Lower leg skin (tissue), 4 donors: ENCODE results near the gene MYRIP. TPM values are rescaled to one million over a fixed set of nuclear protein-coding genes. Genes with fewer than 3 reads are reported as not detected.

Experiments used
- DNase-seq, 2 donors: peaks; one replicate each; pipeline ENCODE4 v3.0.0-alpha.2; 2019; ENCODE audit warnings: low spot score in 2 of 2
- H3K4me3 ChIP-seq: fragments of 200-600 bp; sonication (generic); 2 replicates; pipeline ENCODE4 v1.5.1; 2017; ENCODE audit warnings: mild to moderate bottlenecking, low read depth; ENCODE audit not compliant: poor library complexity, severe bottlenecking
- POLR2A ChIP-seq, 2 donors: fragments of 450-650 bp; IDR thresholded peaks; one replicate each; pipeline ENCODE4 v1.6.1; 2016 to 2017; ENCODE audit warnings: antibody characterized with exemption in 2 of 2, mild to moderate bottlenecking in 1 of 2, moderate library complexity in 1 of 2
- WGBS, 2 donors: methylation state at CpG; one replicate each; pipeline ENCODE4 v1.1.5; 2018; 5-methylcytosine and 5-hydroxymethylcytosine counted together
- intact Hi-C: fragments of 100-400 bp; cut with DNase I; formaldehyde crosslinking; loops from one replicate; pipeline ENCODE4 v1.15.0; 2023; ENCODE audit warnings: low total_unique reads
- total RNA-seq, 4 donors: library from RNA; depleted of rRNA; stranded (reverse); fragments of >200 nt; gene quantifications; one replicate each; pipeline ENCODE4 v1.1.0, GENCODE V29; 2016
- TF ChIP-seq, protein P1 (sequence below), 3 donors: fragments of 450-650 bp; IDR thresholded peaks; one replicate each; pipeline ENCODE4 v1.5.1; 2016; ENCODE audit warnings: antibody characterized with exemption in 3 of 3, mild to moderate bottlenecking in 3 of 3, moderate library complexity in 2 of 3

MYRIP gene
- total RNA-seq, 4 donors from 2014 or later, result 1.2 to 2.9 (median 1.5) TPM

DNA sequence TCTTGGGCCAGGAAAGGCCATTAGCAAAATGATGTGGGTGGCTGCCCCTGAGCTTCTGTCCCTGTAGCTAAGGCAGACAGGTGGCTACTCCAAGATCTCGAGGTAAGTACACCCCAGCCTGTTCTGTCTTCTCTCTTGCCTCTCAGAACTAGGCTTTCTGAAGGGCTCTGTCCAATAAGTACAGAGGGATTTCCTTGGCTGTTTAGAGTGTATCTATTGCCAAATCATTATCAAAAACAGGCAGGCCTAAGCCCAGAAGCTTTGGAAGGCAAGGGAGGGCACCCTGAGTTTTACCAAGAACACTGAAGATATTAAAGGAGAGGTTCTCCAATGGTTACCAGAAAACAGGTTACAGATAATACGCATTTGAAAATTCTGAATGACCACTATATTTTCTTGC is 156.6 kb downstream of the MYRIP start:
- WGBS, 2 donors, result 42 to 47% methylated on average over 2 of the region's 2 CpGs
- intact Hi-C loops, result no loop called here

DNA sequence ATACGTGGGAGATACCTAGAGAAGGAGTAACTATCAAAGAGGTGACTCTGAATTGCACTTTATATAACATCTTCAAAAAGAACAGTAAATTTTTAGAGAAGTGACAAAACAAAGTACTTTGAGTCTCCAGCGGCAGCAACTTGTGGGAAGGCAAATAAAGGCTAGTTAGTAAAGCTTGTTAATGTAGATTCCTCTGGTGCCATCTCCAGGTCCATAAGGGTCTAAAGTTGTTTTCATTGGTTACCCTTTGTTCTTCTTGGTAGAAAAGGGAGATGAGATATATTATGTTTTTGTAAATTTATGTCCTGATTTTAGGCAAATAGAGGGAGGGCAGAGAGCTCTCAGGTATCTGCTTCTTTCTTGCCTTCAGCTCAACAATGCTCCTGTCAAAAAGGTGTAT is 161.6 kb downstream of the MYRIP start:
- DNase-seq, result no peak
- TF ChIP-seq POLR2A (IDR thresholded peaks at IDR 0.05), result no peak
- TF ChIP-seq, protein P1, sequence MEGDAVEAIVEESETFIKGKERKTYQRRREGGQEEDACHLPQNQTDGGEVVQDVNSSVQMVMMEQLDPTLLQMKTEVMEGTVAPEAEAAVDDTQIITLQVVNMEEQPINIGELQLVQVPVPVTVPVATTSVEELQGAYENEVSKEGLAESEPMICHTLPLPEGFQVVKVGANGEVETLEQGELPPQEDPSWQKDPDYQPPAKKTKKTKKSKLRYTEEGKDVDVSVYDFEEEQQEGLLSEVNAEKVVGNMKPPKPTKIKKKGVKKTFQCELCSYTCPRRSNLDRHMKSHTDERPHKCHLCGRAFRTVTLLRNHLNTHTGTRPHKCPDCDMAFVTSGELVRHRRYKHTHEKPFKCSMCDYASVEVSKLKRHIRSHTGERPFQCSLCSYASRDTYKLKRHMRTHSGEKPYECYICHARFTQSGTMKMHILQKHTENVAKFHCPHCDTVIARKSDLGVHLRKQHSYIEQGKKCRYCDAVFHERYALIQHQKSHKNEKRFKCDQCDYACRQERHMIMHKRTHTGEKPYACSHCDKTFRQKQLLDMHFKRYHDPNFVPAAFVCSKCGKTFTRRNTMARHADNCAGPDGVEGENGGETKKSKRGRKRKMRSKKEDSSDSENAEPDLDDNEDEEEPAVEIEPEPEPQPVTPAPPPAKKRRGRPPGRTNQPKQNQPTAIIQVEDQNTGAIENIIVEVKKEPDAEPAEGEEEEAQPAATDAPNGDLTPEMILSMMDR (IDR thresholded peaks at IDR 0.05), result no peak
- 77 to 89% methylated on average over 2 of the region's 2 CpGs for WGBS, 2 donors
- no peak overlapping the region for H3K4me3 ChIP-seq
- intact Hi-C loops, result no loop called here

More for the DNA sequence above, 156.6 kb downstream of the MYRIP start:
- H3K4me3 ChIP-seq, result no peak overlapping the region
- DNase-seq, result no peak
- TF ChIP-seq, protein P1 (IDR thresholded peaks at IDR 0.05), result no peak
- TF ChIP-seq POLR2A (IDR thresholded peaks at IDR 0.05), result no peak

DNA sequence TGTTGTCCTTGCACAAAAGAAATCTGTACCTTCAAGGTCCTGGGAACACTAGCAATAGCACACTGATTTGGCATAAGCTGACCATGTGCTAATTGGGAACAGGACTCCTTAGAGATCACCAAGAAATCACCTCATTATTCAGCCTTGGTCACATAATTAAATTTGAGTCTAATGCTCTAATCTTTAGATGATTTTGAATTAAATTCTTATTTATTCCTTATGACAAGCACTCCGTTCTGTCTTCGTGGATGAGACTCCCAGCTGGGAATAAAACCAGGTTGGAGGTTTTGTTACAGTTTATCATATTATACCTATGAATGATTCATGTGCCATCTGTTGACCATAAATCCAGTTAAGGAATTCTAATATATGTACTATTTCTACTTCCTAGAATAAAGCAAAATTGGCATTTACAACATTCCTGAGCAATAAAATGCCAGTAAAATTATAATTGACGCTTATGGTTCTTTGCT is 162.2 kb downstream of the MYRIP start:
- H3K4me3 ChIP-seq, result no peak overlapping the region
- TF ChIP-seq, protein P1 (IDR thresholded peaks at IDR 0.05), result no peak
- no peak for TF ChIP-seq POLR2A (IDR thresholded peaks at IDR 0.05)
- intact Hi-C loops, result no loop called here
- 75 to 76% methylated on average over 3 of the region's 3 CpGs for WGBS, 2 donors
- DNase-seq, result no peak

DNA sequence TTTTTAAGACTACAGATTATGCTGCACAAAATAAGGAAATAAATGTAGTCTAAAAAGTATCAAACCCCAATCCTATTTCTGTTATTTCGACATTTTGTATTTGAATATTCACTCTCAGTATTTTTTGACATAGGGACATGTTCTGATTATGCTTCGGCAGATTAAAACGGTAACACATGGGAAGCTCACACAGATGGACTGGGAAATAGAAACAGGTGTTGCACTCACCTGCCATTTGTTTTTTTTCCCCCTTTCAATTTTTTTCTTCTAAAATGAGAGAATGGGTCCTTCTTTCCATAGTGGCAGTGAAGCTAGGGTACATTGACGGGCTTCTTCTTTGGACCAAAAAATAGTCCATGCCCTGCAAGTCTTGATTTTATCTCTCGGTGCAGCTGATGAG is 163.1 kb downstream of the MYRIP start:
- no peak overlapping the region for H3K4me3 ChIP-seq
- DNase-seq, result no peak
- 77 to 79% methylated on average over 5 of the region's 5 CpGs for WGBS, 2 donors
- TF ChIP-seq, protein P1 (IDR thresholded peaks at IDR 0.05), result no peak
- TF ChIP-seq POLR2A (IDR thresholded peaks at IDR 0.05), result no peak
- intact Hi-C loops, result no loop called here

DNA sequence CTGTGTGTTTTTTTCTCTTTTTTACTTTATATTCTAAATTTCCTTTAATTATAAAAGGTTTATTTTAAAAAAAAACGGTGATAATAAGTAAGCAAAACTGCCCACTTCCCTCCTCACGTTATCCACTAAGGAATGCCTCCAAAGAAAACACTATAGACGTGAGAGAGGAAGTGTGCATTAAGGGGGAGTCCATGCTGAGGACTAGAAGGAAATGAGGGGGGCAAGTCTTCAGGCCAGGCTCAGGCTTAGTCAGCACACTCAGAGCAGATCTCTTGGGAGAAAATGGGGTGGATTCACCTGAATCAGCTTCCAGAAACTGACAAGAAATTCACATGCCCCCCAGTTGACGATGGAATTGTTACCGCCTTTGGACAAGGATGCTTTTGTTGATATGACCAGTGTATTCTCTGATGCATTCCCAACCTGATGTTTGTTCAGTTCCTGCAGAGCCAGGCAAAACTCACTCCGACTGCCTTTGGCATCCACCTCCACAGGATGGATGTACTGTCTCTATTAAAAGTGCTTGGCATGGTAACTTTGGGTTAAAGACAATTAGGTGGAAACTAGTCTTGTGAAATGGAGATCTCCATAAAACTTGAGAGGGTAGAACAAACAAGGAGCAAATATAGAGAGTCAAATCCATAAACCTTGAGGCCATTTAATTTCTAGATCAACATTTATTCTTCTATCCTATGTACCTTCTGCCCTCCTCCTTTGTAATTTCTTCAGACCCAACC is 167.8 kb downstream of the MYRIP start:
- TF ChIP-seq, protein P1 (IDR thresholded peaks at IDR 0.05), result no peak
- no peak for TF ChIP-seq POLR2A (IDR thresholded peaks at IDR 0.05)
- DNase-seq, result no peak
- intact Hi-C loops, result no loop called here
- WGBS, 2 donors, result 77 to 79% methylated on average over 6 of the region's 6 CpGs
- H3K4me3 ChIP-seq, result no peak overlapping the region

DNA sequence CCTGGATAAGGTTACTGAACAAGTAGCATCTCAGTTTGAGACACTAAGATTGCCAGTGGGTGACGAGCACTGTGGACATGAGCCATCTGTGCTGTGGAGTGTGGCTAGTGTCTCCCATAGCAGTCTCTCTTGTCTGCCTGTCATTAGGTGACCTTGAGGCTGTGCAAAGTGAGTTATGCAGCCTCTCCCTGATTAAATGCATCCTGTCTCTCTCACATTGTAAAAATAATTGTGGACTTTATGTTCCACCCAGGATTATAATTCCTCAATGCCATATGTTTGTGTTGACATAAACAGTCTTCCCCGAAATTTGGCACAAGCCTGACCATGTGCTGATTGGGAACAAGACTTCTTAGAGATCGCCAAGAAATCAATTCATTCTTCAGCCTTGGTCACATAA is 168.9 kb downstream of the MYRIP start:
- DNase-seq, result no peak
- TF ChIP-seq, protein P1 (IDR thresholded peaks at IDR 0.05), result no peak
- no peak for TF ChIP-seq POLR2A (IDR thresholded peaks at IDR 0.05)
- intact Hi-C loops, result no loop called here
- 55 to 64% methylated on average over 3 of the region's 3 CpGs for WGBS, 2 donors
- H3K4me3 ChIP-seq, result no peak overlapping the region
